HG02571 (cell line): ENCODE results near the gene SYNPO2.

Source experiments
- ATAC-seq: cut with Tn5 transposase; IDR thresholded peaks from one replicate; pipeline ENCODE4 v1.9.1; 2021; ENCODE audit warnings: mild to moderate bottlenecking, moderate library complexity; ENCODE audit not compliant: unreplicated experiment

Gene SYNPO2

DNA sequence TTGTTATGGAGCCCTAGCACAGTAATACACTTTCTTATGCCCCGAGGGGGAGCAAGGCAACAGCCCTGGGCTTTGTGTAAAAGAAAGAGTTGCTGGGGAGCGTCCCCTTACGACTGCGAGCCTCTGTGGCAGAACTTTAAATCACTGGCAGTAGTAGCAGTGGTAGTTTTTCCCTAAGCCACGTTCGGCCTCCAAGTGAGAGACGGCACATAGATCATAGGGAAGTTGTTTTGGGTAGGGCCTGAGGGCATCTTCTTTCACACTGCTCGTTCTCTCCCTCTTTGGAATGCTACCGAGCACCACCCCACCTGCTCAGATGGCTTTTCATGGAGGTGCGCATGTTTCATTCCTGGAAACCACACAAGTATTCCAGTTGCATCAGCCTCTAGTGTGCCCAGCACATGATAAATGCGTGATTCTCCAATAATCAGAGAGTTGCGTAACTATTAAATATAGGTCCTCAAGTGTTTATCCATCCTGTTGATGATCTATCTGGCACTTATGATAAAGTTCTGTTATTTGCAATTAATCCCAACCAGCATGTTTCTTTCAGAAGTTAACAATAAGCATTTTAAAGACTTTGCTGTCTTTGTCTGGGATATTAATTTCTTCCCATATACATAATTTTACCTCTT is 7.0 kb upstream of the SYNPO2 start:
- no peak for ATAC-seq

DNA sequence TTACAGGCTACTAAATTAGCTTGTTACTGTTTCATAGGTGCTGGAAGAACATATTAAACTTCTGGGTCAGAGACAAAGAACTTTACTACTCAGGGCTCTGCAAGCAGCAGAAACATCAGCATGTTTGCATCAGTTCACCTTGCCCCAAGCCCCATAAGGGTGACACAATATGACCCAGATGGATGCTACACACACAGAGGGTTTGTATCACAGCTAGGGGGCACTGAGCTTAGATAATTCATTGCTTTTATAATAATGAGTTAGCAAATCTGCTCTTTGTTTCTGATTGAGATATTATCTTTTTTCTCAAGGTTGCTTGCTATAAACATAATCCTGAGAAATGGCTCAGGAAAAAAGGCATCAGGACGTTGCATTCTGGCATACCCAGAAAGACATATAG is 4.8 kb upstream of the SYNPO2 start:
- no peak for ATAC-seq

- no peak for ATAC-seq
These were observed 3.9 kb upstream of the SYNPO2 start for GRCh38 chr4:118884716-118885115.

DNA sequence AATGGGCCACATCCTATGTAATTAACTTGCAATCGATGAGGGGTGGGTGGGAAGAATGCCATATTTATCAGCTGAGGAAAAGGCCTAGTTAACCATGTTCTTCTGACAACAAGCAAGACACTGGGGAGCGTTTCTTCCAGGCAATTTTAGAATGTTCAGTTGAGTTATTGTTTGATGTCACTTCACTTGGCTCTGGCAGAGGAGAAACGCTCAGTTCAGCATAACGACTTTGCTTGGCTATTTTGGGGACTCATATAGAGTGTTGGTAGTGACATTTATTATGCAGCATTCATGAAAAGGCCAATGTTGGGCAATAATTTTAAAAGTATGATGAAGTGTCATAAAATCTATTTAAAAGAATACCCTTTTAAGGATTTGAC is 648 bp downstream of the SYNPO2 start:
- no peak for ATAC-seq

DNA sequence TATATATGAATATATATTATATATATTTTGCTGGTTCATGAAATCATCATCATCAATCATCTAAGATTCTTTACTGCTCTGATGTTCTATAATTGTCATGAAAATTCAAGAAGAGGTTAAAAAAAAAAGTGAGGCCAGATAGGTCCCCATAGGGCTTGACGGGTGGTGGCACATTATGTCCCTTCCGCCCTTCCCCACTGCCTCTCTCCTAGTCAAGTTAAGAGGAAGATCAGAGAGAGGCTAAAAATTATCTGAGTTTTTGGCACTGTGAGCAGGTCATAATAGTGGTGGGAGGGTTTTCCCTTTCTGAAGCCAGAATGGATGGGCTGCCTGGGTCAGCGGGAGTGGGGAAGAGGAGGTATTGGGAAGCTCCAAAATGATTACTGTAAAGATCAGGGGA is 5.4 kb downstream of the SYNPO2 start:
- ATAC-seq = no peak

DNA sequence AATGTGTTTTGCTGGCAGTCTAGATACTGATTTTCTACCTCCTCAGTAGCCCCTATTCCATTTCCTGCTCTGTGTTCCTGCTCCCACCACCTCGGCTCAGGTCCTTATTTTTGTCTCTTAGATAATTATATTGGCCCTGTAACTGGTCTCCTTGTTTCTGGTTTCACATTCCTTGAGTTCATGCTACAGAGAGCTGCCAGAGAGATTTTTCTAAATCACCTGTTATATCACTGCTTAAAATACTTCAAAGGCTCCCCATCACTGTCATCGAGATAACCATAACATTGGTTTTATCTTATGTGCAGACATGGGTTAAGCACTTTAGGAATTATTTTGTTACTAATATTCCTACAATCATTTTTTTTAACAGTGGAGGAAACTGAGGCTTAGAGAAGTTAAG is 9.6 kb downstream of the SYNPO2 start:
- ATAC-seq = no peak

- ATAC-seq = no peak
These were observed 10.1 kb downstream of the SYNPO2 start for GRCh38 chr4:118898684-118899138.

GRCh38 chr4:118904418-118904817 is 15.8 kb downstream of the SYNPO2 start:
- no peak for ATAC-seq

DNA sequence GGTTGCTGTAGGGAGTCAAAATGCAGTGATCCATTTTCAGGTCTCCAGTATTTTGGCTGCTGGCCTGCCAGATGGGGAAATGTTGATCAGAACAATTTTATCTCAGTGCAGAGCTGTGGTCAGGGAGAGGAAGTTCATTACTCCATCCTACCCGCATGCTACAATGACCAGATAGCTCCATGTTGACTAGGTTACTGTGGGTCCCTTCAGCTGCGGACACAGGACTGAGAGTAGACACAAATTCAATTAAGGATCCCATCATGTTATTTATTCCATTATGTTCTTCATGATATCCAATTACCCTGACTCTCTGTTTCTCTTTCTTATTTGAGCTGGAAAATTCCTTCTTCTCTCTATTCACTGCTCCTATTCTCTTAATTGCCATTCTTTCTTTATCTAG is 16.3 kb downstream of the SYNPO2 start:
- no peak for ATAC-seq

- no peak for ATAC-seq
These were observed 16.9 kb downstream of the SYNPO2 start for GRCh38 chr4:118905566-118905965.

- ATAC-seq = no peak
These were observed 20.7 kb downstream of the SYNPO2 start for GRCh38 chr4:118909173-118909956.

DNA sequence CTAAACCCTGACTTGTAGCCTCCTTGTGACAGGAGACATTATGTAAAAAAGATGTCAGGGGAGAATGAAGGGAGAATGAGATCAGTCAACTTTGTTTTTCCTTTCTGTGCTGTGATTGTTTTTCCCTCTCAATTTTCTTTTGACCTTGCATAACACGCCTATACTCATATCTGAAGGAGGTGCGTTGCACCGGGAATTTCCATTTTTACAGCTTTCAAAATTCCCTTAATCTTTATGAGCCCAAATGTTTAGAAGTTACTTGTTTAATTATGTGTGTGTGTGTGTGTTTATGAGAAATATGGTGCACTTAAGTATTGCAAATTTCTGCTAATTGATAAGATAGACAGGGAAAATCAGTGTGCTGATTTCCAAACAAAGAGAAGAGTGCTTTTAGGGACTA is 21.6 kb downstream of the SYNPO2 start:
- ATAC-seq = no peak

DNA sequence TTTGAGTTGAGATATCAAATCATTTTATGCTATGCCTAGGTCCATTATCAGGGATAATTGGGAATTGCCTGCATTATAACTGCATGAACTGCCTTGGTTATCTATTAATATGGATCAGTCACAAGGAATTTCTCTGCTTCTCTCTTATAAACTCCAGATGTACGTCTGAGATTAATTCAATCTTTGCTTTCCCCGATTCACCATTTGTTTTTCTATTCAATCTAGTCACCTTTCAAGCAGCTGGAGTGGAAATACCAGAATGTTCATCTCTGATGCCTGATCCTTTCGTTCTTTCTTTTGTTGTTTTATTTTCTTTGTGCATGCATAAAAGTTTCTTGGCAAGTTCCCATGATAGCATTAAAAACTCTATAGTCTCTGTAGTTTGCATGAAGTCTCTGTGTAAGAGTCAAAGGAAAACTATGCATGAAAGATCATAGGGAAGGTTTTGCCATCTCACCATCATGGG is 22.6 kb downstream of the SYNPO2 start:
- ATAC-seq = no peak

GRCh38 chr4:118915468-118915867 is 26.8 kb downstream of the SYNPO2 start:
- ATAC-seq = no peak

DNA sequence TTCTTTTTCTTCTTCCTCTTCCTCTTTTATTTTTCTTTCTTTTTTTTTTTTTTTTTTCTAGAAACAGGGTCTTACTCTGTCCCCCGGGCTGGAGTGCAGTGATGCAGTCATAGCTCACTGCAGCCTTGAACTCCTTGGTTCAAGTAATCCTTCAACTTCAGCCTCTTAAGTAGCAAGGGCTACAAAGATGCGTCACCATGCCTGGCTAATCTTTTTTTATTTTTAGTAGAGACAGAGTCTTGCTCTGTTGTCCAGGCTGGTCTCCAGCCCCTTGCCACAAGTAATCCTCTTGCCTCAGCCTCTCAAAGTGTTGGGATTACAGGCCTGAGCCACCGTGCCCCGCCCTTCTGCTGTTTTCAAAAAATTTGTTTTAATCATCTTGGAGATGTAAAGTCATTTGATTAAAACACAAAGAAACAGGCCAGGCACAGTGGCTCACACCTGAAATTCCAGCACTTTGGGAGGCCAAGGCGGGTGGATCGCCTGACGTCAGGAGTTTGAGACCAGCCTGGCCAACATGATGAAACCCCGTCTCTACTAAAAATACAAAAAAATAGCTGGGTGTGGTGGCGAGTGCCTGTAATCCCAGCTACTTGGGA is 28.1 kb downstream of the SYNPO2 start:
- no peak for ATAC-seq

DNA sequence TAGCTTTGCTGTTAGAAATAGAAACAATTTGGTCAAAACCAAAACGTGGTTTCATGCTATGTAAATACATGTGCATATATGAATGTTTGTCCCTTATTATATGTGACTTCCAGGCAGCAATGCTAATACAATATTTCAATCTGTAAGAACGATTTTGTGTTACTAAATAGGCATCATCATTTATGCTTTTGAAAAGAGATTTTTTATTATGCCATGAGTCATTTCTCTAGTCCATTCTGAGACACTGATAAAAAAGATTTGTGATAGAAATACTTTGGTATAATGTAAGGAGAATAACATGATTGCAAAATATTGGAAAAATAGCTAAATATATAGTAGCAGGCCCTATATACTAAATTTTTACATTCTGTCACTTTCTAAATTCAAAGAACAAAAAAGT is 28.9 kb downstream of the SYNPO2 start:
- ATAC-seq = no peak

DNA sequence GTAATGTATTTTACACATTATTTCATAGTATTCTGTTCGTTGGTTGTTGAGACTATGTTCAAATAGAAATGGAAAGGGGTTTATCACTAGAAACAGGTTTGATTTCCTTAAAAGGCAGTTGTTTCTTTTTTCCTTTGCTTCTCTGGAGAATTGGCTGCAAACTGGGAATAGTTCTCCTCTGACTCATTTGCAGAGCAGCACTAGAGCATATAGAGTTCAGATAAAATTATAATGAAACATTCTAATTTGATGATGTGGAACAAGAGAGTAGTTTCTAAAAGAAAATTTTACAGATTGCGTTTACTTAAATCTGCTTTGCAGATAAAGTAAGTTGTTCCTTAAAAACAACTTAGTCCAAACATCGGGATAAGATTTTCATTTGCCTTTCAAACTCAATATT is 29.7 kb downstream of the SYNPO2 start:
- no peak for ATAC-seq

GRCh38 chr4:118920247-118920646 is 31.6 kb downstream of the SYNPO2 start:
- no peak for ATAC-seq

DNA sequence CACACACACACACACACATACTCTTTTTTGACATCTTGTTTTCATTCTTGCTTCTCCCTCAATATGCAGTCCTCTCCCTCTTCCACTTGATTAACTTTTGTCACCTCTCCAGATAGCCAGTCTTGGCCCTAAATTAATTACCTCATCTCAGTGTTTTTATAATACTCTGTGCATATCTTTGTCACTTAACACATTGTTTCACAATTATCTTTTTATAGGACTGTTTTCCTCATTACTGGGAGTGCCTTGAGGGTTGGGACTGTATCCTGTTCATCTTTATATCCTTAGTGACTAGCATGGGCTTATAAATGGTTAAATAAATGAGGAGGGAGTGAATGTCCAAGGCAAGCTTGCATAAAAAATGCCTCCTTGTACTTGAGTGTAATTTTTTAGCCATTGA is 33.1 kb downstream of the SYNPO2 start:
- ATAC-seq = no peak

GRCh38 chr4:118923891-118924290 is 35.2 kb downstream of the SYNPO2 start:
- ATAC-seq = no peak

DNA sequence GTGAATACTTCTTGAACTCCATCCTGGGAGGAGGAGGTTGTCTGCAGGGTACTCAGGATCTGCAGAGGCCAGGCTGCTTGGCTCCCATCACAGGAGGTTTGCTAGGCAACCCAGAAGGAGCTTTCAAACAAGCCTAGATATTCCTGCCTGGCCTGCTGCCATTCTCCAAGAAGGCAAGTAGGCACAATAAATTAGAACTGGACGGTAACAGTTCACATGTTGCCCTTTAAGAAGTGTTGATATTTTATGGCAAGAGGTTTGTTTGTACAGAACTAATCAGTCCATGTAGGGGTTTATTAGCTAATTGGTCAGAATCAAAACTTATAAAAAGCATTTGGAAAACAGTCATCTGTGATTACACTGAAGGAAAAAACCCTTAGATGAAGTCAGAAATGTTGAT is 39.3 kb downstream of the SYNPO2 start:
- ATAC-seq = no peak

DNA sequence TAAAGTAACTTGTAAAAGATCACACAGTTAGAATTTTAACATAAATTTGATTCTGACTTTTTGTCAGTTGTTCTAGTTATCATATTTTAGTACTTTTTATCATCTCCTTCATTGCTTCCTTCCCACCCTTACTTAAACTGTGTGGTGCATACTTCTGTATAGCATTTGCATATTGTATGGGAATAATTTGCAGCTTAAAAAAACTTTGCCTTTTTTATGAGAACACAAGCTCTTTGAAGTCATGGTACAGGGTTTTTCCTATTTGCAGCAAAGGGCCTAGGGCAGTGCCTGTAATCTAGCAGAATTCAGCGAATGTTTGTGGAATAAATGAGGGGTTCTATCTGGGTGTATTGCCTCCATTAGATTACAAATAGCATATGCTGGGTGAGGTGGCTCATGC is 41.6 kb downstream of the SYNPO2 start:
- no peak for ATAC-seq
